HEK293T (cell line): ENCODE measurements around the gene PDCD6IP.

Source experiments
- CTCF ChIA-PET: fragments of 350-600 bp; formaldehyde crosslinking; extraction: SDS; loops from one replicate; lab custom pipeline; 2021; ENCODE audit warnings: antibody characterized with exemption, inconsistent platforms; lab: Yijun Ruan, JAX
- POLR2A ChIA-PET: fragments of 350-600 bp; formaldehyde crosslinking; extraction: SDS; loops from one replicate; lab custom pipeline; 2020; ENCODE audit warnings: antibody characterized with exemption, inconsistent platforms; lab: Yijun Ruan, JAX
- DNase-seq: peaks from one replicate; pipeline ENCODE4 v3.0.0; 2012; ENCODE audit warnings: mixed read lengths; ENCODE audit errors: extremely low spot score
- ARNT ChIP-seq: fragments of 450-650 bp; IDR thresholded peaks from 2 replicates; pipeline ENCODE4 v1.6.1; 2017; ENCODE audit warnings: mild to moderate bottlenecking
- BHLHE40 ChIP-seq: fragments of 450-650 bp; IDR thresholded peaks from 2 replicates; pipeline ENCODE4 v1.6.1; 2016; ENCODE audit warnings: mild to moderate bottlenecking, moderate library complexity, borderline replicate concordance
- CTBP1 ChIP-seq: fragments of 450-650 bp; IDR thresholded peaks from 2 replicates; pipeline ENCODE4 v1.6.1; 2016; ENCODE audit warnings: borderline replicate concordance
- ELF4 ChIP-seq: fragments of 450-650 bp; IDR thresholded peaks from 2 replicates; pipeline ENCODE4 v1.6.1; 2017; ENCODE audit warnings: antibody characterized with exemption
- FOXA1 ChIP-seq: fragments of 450-650 bp; IDR thresholded peaks from 2 replicates; pipeline ENCODE4 v1.6.1; 2016; ENCODE audit warnings: mild to moderate bottlenecking
- FOXK2 ChIP-seq: fragments of 450-650 bp; IDR thresholded peaks from 2 replicates; pipeline ENCODE4 v1.6.1; 2016; ENCODE audit warnings: mild to moderate bottlenecking
- FOXM1 ChIP-seq: fragments of 450-650 bp; IDR thresholded peaks from 2 replicates; pipeline ENCODE4 v1.6.1; 2017; ENCODE audit warnings: mild to moderate bottlenecking, borderline replicate concordance
- HDGF ChIP-seq: fragments of 450-650 bp; IDR thresholded peaks from 2 replicates; pipeline ENCODE4 v1.6.1; 2017; ENCODE audit warnings: antibody characterized with exemption, borderline replicate concordance
- L3MBTL2 ChIP-seq: fragments of 450-650 bp; conservative IDR thresholded peaks from 2 replicates; pipeline ENCODE4 v1.6.1; 2016; ENCODE audit warnings: mild to moderate bottlenecking
- LEF1 ChIP-seq: fragments of 450-650 bp; IDR thresholded peaks from 2 replicates; pipeline ENCODE4 v1.6.1; 2017; ENCODE audit warnings: mild to moderate bottlenecking, borderline replicate concordance
- NFRKB ChIP-seq: fragments of 450-650 bp; IDR thresholded peaks from 2 replicates; pipeline ENCODE4 v1.6.1; 2016; ENCODE audit warnings: mild to moderate bottlenecking, moderate library complexity
- SP1 ChIP-seq: fragments of 450-650 bp; IDR thresholded peaks from 2 replicates; pipeline ENCODE4 v1.6.1; 2017
- SUZ12 ChIP-seq: fragments of 450-650 bp; IDR thresholded peaks from 2 replicates; pipeline ENCODE4 v1.6.1; 2016; ENCODE audit warnings: mild to moderate bottlenecking
- TARDBP ChIP-seq: fragments of 450-650 bp; IDR thresholded peaks from 2 replicates; pipeline ENCODE4 v1.6.1; 2016
- ZNF384 ChIP-seq: fragments of 450-650 bp; IDR thresholded peaks from 2 replicates; pipeline ENCODE4 v1.6.1; 2016
- TF ChIP-seq, protein P1 (sequence below): fragments of 450-650 bp; IDR thresholded peaks from 2 replicates; pipeline ENCODE4 v1.6.1; 2016

PDCD6IP gene

GRCh38 chr3:33823821-33824220, 25.4 kb downstream of the PDCD6IP start:
- TF ChIP-seq SUZ12 (no peak), HDGF (no peak), ELF4 (no peak), ARNT (no peak), LEF1 (no peak), BHLHE40 (no peak), CTBP1 (no peak), FOXM1 (no peak), TARDBP (no peak)
- POLR2A ChIA-PET: no interaction called here
- CTCF ChIA-PET: no interaction called here
- DNase-seq: no peak

DNA sequence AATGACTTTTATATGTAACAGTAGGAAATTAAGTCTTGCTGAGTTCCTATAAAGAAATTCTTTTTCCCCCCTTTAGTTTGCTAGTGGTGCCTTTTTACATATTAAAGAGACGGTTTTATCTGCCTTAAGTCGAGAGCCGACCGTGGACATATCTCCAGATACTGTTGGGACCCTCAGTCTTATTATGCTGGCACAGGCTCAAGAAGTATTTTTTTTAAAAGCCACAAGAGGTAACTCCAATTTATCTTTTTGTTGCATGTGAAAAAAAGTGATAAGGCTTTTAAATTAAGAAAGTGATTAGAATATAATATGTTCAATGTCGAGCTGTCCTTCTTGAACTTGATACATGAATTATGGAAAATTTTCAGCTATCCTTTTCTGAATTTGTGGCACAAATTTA, 26.7 kb downstream of the PDCD6IP start:
- ChIA-PET POLR2A (no interaction called here), CTCF (no interaction called here)
- TF ChIP-seq LEF1: no peak
- no peak for TF ChIP-seq SUZ12
- TF ChIP-seq FOXK2: no peak
- TF ChIP-seq SP1: no peak
- TF ChIP-seq L3MBTL2: no peak
- DNase-seq: no peak

GRCh38 chr3:33826206-33826605, 27.8 kb downstream of the PDCD6IP start:
- DNase-seq: no peak
- TF ChIP-seq ZNF384 (no peak), LEF1 (no peak), SP1 (no peak)
- TF ChIP-seq, protein P1, sequence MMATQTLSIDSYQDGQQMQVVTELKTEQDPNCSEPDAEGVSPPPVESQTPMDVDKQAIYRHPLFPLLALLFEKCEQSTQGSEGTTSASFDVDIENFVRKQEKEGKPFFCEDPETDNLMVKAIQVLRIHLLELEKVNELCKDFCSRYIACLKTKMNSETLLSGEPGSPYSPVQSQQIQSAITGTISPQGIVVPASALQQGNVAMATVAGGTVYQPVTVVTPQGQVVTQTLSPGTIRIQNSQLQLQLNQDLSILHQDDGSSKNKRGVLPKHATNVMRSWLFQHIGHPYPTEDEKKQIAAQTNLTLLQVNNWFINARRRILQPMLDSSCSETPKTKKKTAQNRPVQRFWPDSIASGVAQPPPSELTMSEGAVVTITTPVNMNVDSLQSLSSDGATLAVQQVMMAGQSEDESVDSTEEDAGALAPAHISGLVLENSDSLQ: no peak
- ChIA-PET CTCF (no interaction called here), POLR2A (no interaction called here)

DNA sequence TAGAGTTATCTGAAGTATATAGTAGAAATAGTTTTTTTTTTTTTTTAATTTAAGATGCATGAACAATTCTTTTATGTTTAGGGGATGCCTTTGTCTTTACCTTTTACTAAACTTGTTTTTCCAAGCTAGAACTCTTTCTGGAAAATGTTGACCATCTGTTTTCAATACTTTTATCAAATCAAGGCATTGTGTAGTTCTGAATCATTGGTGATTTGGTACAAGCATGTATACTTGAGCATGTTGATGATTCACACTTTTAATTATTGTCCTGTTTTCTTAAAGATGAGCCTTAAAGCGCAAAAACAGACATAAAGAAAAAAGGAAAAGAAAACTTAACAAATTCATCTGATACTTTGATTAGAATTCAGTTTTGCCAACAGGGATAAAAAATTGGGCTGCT, 28.3 kb downstream of the PDCD6IP start:
- no peak for DNase-seq
- ChIA-PET POLR2A (no interaction called here), CTCF (no interaction called here)

DNA sequence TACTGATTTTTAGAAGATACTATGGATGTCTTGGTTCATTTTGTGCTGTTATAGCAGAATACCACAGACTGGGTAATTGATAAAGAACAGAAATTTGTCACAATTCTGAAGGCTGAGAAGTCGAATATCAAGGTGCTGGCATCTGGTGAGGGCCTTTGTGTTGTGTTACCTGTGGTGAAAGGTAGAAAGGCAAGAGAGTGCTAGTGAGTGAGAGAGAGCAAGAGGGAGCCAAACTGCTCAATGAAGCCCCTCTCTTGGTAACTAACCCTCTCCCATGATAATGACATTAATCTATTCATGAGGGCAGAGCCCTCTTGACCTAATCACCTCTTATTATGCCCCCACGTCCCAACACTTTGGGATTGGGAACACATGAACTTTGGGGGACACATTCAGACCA, 31.3 kb downstream of the PDCD6IP start:
- ChIA-PET POLR2A (no interaction called here), CTCF (no interaction called here)
- DNase-seq: no peak
- TF ChIP-seq L3MBTL2 (no peak), FOXM1 (no peak), ZNF384 (no peak), LEF1 (no peak), CTBP1 (no peak), TARDBP (no peak), ELF4 (no peak), HDGF (no peak), FOXK2 (no peak), FOXA1 (no peak), NFRKB (no peak), ARNT (no peak), SUZ12 (no peak)
- TF ChIP-seq, protein P1: no peak

More for the DNA sequence above, 28.3 kb downstream of the PDCD6IP start:
- no peak for TF ChIP-seq BHLHE40
- no peak for TF ChIP-seq FOXA1
- TF ChIP-seq FOXK2: no peak
- TF ChIP-seq ARNT: no peak
- no peak for TF ChIP-seq TARDBP
- TF ChIP-seq L3MBTL2: no peak
- no peak for TF ChIP-seq HDGF
- no peak for TF ChIP-seq FOXM1
- no peak for TF ChIP-seq SP1
- TF ChIP-seq, protein P1: no peak
- TF ChIP-seq LEF1: no peak
- TF ChIP-seq ZNF384: no peak
- no peak for TF ChIP-seq SUZ12
- TF ChIP-seq CTBP1: no peak
- no peak for TF ChIP-seq NFRKB

- DNase-seq: no peak
- POLR2A ChIA-PET: no interaction called here
- CTCF ChIA-PET: no interaction called here
- TF ChIP-seq ELF4 (no peak), ZNF384 (no peak), SP1 (no peak), CTBP1 (no peak), LEF1 (no peak), TARDBP (no peak)
Measured at GRCh38 chr3:33831053-33831452, 32.6 kb downstream of the PDCD6IP start.

- POLR2A ChIA-PET: no interaction called here
- no peak for DNase-seq
- TF ChIP-seq SUZ12: no peak
- no peak for TF ChIP-seq SP1
- CTCF ChIA-PET: no interaction called here
Measured at GRCh38 chr3:33833408-33834095, 35.1 kb downstream of the PDCD6IP start.
